HepG2 (cell line): ENCODE results near the gene RTN4. TPM values are rescaled to one million over a fixed set of nuclear protein-coding genes. Genes with fewer than 3 reads are reported as not detected.

Experiments
- FOXJ3 ChIP-seq: sonication (generic); formaldehyde crosslinking; IDR thresholded peaks from 2 replicates; pipeline ENCODE4 v1.4.0; 2020; ENCODE audit warnings: missing genetic modification reagents, mild to moderate bottlenecking, borderline replicate concordance
- GLI4 ChIP-seq: sonication (generic); formaldehyde crosslinking; IDR thresholded peaks from 2 replicates; pipeline ENCODE4 v1.5.1; 2020; ENCODE audit warnings: missing genetic modification reagents, mild to moderate bottlenecking, moderate library complexity, borderline replicate concordance
- NFIB ChIP-seq: sonication (generic); formaldehyde crosslinking; IDR thresholded peaks from 2 replicates; pipeline ENCODE4 v1.9.0; 2021; ENCODE audit warnings: missing genetic modification reagents, mild to moderate bottlenecking, borderline replicate concordance
- NR2F1 ChIP-seq, 2 experiments: fragments of 450-650 bp in 1 of 2; formaldehyde crosslinking in 1 of 2; IDR thresholded peaks; 2 replicates each; pipeline versions ENCODE4 v1.5.0 to v1.6.1; 2016 to 2020; ENCODE audit warnings: mild to moderate bottlenecking in 1 of 2, missing compliant biosample characterization in 1 of 2, missing genetic modification reagents in 1 of 2, moderate library complexity in 1 of 2
- RARA ChIP-seq: IDR thresholded peaks from 2 replicates; pipeline ENCODE4 v1.6.1; 2016; ENCODE audit warnings: missing genetic modification reagents, missing compliant biosample characterization
- RFXAP ChIP-seq: sonication (generic); formaldehyde crosslinking; IDR thresholded peaks from 2 replicates; pipeline ENCODE4 v1.4.0; 2020; ENCODE audit warnings: missing genetic modification reagents, borderline replicate concordance
- TGIF2 ChIP-seq: IDR thresholded peaks from 2 replicates; pipeline ENCODE4 v1.6.1; 2016; ENCODE audit warnings: control low read depth, missing compliant biosample characterization
- ZBTB7B ChIP-seq: sonication (generic); formaldehyde crosslinking; IDR thresholded peaks from 2 replicates; pipeline ENCODE4 v1.4.0; 2020; ENCODE audit warnings: missing genetic modification reagents
- ZFY ChIP-seq: sonication (generic); formaldehyde crosslinking; IDR thresholded peaks from 2 replicates; pipeline ENCODE4 v1.4.0; 2020; ENCODE audit warnings: missing genetic modification reagents
- ZMAT3 ChIP-seq: sonication (generic); formaldehyde crosslinking; conservative IDR thresholded peaks from 2 replicates; pipeline ENCODE4 v1.7.0; 2021; ENCODE audit warnings: missing genetic modification reagents
- ZNF629 ChIP-seq: sonication (generic); formaldehyde crosslinking; conservative IDR thresholded peaks from 2 replicates; pipeline ENCODE4 v1.5.0; 2020; ENCODE audit warnings: missing genetic modification reagents
- ZNF644 ChIP-seq: IDR thresholded peaks from 2 replicates; pipeline ENCODE4 v1.6.1; 2016; ENCODE audit warnings: low read depth
- ZNF709 ChIP-seq: sonication (generic); formaldehyde crosslinking; IDR thresholded peaks from 2 replicates; pipeline ENCODE4 v1.5.0; 2020; ENCODE audit warnings: mild to moderate bottlenecking, missing genetic modification reagents
- polyA plus RNA-seq, 8 experiments: library from polyadenylated mRNA; depleted of rRNA in 3 of 8; stranded (reverse) in 7 of 8; unstranded in 1 of 8; fragments of >200 nt; fragmentation: Illumina TruSeq in 4 of 8; extraction: Trizol in 4 of 8; gene quantifications; 2 replicates each; pipeline versions ENCODE4 v1.2.1 to v1.2.3, GENCODE V29; 2011 to 2016; ENCODE audit warnings: low read depth in 4 of 8, missing spikeins in 1 of 8, mixed read lengths in 1 of 8; ENCODE audit not compliant: insufficient read depth in 1 of 8
- total RNA-seq, 5 experiments: library from RNA; depleted of rRNA; stranded (reverse); fragments of >200 nt; fragmentation: Illumina TruSeq; extraction: Trizol; gene quantifications; 2 replicates each; pipeline ENCODE4 v1.2.3, GENCODE V29; 2016; ENCODE audit warnings: low read depth in 1 of 5
- TF ChIP-seq, protein P1 (sequence below): sonication (generic); formaldehyde crosslinking; IDR thresholded peaks from 2 replicates; pipeline ENCODE4 v1.4.0; 2020; ENCODE audit warnings: low read depth, missing genetic modification reagents
- TF ChIP-seq, protein P2 (sequence below): sonication (generic); formaldehyde crosslinking; IDR thresholded peaks from 2 replicates; pipeline ENCODE4 v1.4.0; 2020; ENCODE audit warnings: missing genetic modification reagents
- TF ChIP-seq, protein P3 (sequence below): fragments of 450-650 bp; IDR thresholded peaks from 2 replicates; pipeline ENCODE4 v1.6.1; 2016
- TF ChIP-seq, protein P4 (sequence below): sonication (generic); formaldehyde crosslinking; IDR thresholded peaks from 2 replicates; pipeline ENCODE4 v1.8.1; 2023; ENCODE audit warnings: mild to moderate bottlenecking, missing genetic modification reagents

RTN4 gene
- total and polyA plus RNA-seq, 2 of the 13 experiments (the other 11 are each of a cell fraction or from before 2014, with no cell fraction given), result 98.4 to 133 TPM

DNA sequence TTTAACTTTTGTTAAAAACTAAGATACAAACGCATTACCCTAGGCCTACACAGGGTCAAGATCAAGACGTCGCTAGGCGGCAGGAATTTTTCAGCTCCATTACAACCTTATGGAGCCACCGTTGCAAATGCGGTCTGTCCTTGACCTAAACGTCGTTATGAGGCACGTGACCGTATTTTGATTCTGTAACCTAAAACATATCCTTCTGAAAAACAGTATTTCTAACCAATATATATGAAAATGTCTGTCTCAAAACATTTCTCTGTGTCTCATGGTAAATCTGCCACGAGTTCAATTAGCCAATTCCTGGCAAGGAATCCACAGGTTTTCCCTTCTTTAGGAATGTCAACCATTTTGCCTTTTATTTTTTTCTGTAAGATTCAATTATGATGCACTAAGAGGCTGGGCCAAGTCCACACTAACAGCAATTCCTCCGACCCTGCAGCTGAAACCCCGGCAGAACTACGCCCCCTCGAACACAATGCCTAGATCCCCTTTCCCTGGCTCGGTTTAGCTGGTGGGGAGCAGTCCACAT lies 1.7 kb downstream of the RTN4 start (continued):
- TF ChIP-seq, protein P1, sequence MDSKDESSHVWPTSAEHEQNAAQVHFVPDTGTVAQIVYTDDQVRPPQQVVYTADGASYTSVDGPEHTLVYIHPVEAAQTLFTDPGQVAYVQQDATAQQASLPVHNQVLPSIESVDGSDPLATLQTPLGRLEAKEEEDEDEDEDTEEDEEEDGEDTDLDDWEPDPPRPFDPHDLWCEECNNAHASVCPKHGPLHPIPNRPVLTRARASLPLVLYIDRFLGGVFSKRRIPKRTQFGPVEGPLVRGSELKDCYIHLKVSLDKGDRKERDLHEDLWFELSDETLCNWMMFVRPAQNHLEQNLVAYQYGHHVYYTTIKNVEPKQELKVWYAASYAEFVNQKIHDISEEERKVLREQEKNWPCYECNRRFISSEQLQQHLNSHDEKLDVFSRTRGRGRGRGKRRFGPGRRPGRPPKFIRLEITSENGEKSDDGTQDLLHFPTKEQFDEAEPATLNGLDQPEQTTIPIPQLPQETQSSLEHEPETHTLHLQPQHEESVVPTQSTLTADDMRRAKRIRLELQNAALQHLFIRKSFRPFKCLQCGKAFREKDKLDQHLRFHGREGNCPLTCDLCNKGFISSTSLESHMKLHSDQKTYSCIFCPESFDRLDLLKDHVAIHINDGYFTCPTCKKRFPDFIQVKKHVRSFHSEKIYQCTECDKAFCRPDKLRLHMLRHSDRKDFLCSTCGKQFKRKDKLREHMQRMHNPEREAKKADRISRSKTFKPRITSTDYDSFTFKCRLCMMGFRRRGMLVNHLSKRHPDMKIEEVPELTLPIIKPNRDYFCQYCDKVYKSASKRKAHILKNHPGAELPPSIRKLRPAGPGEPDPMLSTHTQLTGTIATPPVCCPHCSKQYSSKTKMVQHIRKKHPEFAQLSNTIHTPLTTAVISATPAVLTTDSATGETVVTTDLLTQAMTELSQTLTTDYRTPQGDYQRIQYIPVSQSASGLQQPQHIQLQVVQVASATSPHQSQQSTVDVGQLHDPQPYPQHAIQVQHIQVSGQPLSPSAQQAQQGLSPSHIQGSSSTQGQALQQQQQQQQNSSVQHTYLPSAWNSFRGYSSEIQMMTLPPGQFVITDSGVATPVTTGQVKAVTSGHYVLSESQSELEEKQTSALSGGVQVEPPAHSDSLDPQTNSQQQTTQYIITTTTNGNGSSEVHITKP (CRISPR knock-in tag), result peak; percentile 72; the same call in 1 of the 2 replicates
- TF ChIP-seq ZNF709 (CRISPR knock-in tag), result no peak
- TF ChIP-seq NR2F1 (CRISPR knock-in tag; IDR thresholded peaks at IDR 0.05), result peak in 1 of 2 experiments; percentile 31; a peak in 1 of 4 replicates
- no peak for TF ChIP-seq TGIF2
- TF ChIP-seq, protein P2, sequence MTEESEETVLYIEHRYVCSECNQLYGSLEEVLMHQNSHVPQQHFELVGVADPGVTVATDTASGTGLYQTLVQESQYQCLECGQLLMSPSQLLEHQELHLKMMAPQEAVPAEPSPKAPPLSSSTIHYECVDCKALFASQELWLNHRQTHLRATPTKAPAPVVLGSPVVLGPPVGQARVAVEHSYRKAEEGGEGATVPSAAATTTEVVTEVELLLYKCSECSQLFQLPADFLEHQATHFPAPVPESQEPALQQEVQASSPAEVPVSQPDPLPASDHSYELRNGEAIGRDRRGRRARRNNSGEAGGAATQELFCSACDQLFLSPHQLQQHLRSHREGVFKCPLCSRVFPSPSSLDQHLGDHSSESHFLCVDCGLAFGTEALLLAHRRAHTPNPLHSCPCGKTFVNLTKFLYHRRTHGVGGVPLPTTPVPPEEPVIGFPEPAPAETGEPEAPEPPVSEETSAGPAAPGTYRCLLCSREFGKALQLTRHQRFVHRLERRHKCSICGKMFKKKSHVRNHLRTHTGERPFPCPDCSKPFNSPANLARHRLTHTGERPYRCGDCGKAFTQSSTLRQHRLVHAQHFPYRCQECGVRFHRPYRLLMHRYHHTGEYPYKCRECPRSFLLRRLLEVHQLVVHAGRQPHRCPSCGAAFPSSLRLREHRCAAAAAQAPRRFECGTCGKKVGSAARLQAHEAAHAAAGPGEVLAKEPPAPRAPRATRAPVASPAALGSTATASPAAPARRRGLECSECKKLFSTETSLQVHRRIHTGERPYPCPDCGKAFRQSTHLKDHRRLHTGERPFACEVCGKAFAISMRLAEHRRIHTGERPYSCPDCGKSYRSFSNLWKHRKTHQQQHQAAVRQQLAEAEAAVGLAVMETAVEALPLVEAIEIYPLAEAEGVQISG, result no peak
- TF ChIP-seq ZBTB7B, result peak; percentile 63; the same call in 1 of the 2 replicates
- no peak for TF ChIP-seq GLI4 (CRISPR knock-in tag)
- peak; percentile 71 for TF ChIP-seq RARA (CRISPR knock-in tag)
- TF ChIP-seq ZFY, result peak; percentile 8; the same call in 1 of the 2 replicates
- no peak for TF ChIP-seq ZMAT3 (CRISPR knock-in tag)
- TF ChIP-seq ZNF644 (CRISPR knock-in tag), result peak; percentile 12
- TF ChIP-seq, protein P3, sequence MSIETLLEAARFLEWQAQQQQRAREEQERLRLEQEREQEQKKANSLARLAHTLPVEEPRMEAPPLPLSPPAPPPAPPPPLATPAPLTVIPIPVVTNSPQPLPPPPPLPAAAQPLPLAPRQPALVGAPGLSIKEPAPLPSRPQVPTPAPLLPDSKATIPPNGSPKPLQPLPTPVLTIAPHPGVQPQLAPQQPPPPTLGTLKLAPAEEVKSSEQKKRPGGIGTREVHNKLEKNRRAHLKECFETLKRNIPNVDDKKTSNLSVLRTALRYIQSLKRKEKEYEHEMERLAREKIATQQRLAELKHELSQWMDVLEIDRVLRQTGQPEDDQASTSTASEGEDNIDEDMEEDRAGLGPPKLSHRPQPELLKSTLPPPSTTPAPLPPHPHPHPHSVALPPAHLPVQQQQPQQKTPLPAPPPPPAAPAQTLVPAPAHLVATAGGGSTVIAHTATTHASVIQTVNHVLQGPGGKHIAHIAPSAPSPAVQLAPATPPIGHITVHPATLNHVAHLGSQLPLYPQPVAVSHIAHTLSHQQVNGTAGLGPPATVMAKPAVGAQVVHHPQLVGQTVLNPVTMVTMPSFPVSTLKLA, result no peak
- TF ChIP-seq, protein P4, sequence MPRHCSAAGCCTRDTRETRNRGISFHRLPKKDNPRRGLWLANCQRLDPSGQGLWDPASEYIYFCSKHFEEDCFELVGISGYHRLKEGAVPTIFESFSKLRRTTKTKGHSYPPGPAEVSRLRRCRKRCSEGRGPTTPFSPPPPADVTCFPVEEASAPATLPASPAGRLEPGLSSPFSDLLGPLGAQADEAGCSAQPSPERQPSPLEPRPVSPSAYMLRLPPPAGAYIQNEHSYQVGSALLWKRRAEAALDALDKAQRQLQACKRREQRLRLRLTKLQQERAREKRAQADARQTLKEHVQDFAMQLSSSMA (CRISPR knock-in tag), result no peak
- TF ChIP-seq ZNF629, result no peak
- peak; percentile 44; the same call in 1 of the 2 replicates for TF ChIP-seq RFXAP
- TF ChIP-seq FOXJ3 (CRISPR knock-in tag), result 0 out of 2 replicates have a peak, but pooled peaks have one; percentile 16
- no peak for TF ChIP-seq NFIB (CRISPR knock-in tag)
